Effector memory CD8-positive, alpha-beta T cell (primary cell): Measurements from ENCODE around the gene MYCN.

Experiments used
- ATAC-seq: fragments of 150-1000 bp; cut with Tn5 transposase; replicated peaks from 2 replicates; pipeline ENCODE4 v1.10.0; 2021; ENCODE audit warnings: mild to moderate bottlenecking, moderate library complexity
- DNase-seq, 3 experiments: peaks; one replicate each; pipeline ENCODE4 v3.0.0; 2021
- H3K27ac Mint-ChIP-seq, 2 donors: one replicate each; pipeline ENCODE4 v1.8.0; 2022; ENCODE audit warnings: mild to moderate bottlenecking in 2 of 2, mixed read lengths in 2 of 2, moderate library complexity in 2 of 2
- H3K27me3 Mint-ChIP-seq, 2 donors: one replicate each; pipeline ENCODE4 v1.8.0; 2022; ENCODE audit warnings: mixed read lengths in 2 of 2
- H3K36me3 Mint-ChIP-seq: one replicate; pipeline ENCODE4 v1.8.0; 2022; ENCODE audit warnings: mild to moderate bottlenecking, moderate library complexity, mixed read lengths; ENCODE audit not compliant: insufficient read depth
- H3K4me1 Mint-ChIP-seq, 2 donors: one replicate each; pipeline ENCODE4 v1.8.0; 2022; ENCODE audit warnings: low read depth in 2 of 2, mixed read lengths in 2 of 2
- H3K4me3 Mint-ChIP-seq, 2 donors: one replicate each; pipeline ENCODE4 v1.8.0; 2022; ENCODE audit warnings: mild to moderate bottlenecking in 2 of 2, mixed read lengths in 2 of 2, moderate library complexity in 2 of 2
- H3K9me3 Mint-ChIP-seq, 2 donors: one replicate each; pipeline ENCODE4 v1.8.0; 2022; ENCODE audit warnings: mixed read lengths in 2 of 2

The MYCN gene

DNA sequence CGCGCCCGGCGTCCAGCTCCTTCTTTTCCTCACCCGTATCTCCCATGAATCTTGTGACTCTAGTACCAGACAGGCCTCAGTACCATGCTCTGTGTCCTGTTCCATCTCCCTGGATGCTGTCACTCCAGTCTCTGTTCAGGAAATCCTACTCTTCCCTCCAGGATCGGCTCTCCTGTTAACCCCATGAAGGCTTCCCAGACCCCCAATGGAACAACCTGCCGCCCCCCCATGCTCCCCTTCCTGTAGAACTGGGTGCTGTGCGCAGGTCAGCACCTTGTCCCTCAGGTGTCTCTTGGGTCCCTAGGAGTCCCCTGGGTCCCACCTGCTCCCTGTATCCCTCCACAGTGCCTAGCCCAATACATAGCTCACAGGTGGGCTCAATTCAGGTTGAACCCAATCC lies 41.3 kb downstream of the MYCN start:
- no peak for ATAC-seq
- Mint-ChIP-seq H3K9me3 (peaks cover 0 to 2% of the 10 kb centered on the region in 2 donors), H3K27ac (no peak overlapping the region), H3K4me3 (no peak overlapping the region), H3K36me3 (no peaks in the 10 kb centered on the region), H3K4me1 (no peaks in the 10 kb centered on the region), H3K27me3 (no peaks in the 10 kb centered on the region)
- DNase-seq: no peak

DNA sequence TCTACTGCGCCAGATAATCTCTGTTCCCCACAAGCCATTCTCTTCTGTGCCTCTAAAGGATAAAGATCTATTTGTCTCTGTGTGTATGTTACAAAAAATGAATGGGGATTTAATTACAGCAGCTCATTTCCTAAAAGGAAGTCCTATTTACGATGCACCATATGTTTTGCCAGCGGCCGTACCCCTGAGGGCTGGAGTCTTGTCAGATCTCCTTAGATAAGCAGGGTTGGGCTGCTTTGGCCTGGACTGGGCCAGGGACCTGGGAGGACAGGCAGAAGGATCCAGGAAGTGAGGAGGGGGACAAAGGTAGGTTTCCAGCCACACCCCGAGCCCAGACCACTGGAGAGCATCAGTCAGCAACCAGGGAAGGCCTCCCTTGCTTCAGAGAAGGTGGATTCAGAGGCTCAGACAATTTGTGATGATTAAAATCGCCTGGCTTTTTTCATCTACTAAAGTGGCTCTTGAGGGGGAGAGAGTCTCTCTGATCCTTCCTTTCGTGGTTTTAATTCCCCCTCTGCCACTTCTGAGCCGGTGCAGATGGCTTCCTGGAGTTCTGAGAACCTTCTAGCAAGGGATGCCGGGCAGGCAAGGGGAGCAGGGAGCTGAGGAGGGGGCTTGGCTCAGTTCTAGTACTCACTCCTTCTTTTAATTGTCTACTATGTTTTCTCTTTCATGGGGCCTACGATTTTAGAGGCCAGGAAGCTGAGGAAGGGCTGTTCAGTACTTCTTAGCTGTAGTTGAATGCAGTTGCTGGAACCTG lies 42.1 kb downstream of the MYCN start:
- H3K27ac Mint-ChIP-seq: no peak overlapping the region
- H3K27me3 Mint-ChIP-seq: no peaks in the 10 kb centered on the region
- no peaks in the 10 kb centered on the region for H3K4me1 Mint-ChIP-seq
- H3K36me3 Mint-ChIP-seq: no peaks in the 10 kb centered on the region
- no peak for ATAC-seq
- no peak overlapping the region for H3K4me3 Mint-ChIP-seq
- DNase-seq: no peak
- H3K9me3 Mint-ChIP-seq: peaks cover 0 to 2% of the 10 kb centered on the region in 2 donors

DNA sequence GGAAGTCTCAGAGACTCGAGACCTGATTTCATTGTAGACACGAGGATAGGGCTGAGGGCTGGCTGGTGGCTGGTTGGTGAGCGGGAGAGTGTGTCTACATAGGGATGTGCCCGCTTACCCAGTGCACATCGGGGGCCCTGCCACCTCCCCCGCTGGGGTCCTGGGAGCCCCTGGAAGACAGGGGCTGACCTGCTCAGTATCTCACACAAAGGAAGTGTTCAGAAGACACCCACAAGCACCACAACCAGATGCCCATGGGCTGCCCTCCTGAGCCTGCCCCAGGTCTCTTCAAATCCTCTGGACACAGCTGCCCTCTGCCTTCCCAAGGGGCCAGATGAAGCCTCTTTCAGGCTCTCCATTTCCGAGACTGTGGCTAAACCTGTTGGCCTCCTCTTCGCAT lies 43.1 kb downstream of the MYCN start:
- H3K36me3 Mint-ChIP-seq: no peaks in the 10 kb centered on the region
- no peak for ATAC-seq
- DNase-seq: no peak
- H3K4me1 Mint-ChIP-seq: no peaks in the 10 kb centered on the region
- no peak overlapping the region for H3K4me3 Mint-ChIP-seq
- peaks cover 0 to 2% of the 10 kb centered on the region in 2 donors for H3K9me3 Mint-ChIP-seq
- no peak overlapping the region for H3K27ac Mint-ChIP-seq
- H3K27me3 Mint-ChIP-seq: no peaks in the 10 kb centered on the region

DNA sequence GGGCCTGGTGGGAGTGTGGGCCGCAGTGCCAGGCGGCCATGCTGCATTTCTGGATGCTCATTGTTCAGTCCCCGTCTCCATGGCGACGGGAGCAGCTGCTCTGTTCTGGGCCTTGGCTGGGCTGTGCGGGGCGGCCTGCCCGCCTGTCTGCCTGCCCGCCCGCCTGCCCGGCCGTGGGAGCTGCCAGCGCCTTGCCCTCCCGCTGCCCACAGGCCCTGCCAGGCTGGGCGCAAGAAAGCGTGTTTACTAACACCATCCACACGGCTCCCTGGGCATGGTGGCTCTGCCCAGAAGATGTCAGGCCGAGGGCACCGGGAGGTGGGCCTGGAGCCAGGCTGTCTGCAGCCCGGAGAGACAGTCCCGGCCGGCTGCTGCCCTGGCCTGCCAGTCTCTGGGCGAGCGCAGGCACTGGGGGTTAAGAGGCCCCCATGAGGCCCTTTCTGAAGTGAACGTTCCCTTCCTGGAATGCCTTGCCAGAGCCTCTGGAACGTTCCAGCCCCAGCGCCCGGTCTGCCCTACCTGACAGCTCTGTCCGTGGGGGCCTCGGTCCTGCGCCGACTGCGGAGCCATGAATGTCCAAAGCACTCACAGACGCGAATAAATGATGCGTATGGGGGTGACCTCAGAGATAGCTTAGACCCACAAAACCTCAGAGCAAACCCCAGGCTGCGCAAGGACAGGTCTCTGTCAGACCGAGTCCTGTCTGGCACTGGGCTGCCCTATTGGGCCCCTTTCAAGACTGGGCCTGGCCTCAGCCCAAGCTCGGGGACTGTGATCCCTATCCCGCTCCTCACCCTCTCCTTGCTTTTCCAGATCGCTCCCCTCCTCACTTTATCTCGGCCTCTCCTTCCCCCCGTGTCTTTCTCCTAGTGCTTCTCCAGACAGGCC lies 44.3 kb downstream of the MYCN start:
- Mint-ChIP-seq H3K9me3 (peaks cover 0 to 4% of the 10 kb centered on the region in 2 donors), H3K4me1 (no peaks in the 10 kb centered on the region), H3K27ac (no peak overlapping the region), H3K4me3 (no peak overlapping the region), H3K27me3 (no peaks in the 10 kb centered on the region), H3K36me3 (no peaks in the 10 kb centered on the region)
- DNase-seq: no peak
- no peak for ATAC-seq

DNA sequence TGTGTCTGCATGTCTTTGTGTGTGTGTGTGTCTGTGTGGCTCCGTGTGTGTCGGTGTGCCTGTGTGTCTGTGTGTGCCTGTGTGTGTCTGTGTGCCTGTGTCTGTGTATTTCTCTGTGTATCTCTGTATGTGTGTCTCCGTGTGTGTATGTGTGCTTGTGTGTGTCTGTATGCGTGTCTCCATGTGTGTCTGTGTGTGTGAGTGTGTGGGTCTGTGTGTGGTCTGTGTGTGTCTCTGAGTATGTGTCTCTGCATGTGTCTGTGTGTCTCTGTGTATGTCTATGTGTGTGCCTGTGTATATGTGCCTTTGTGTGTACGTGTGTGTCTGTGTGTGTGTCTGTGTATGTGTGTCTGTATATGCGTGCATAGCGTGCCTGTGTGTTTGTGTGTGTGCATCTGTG lies 45.2 kb downstream of the MYCN start:
- H3K9me3 Mint-ChIP-seq: peaks cover 0 to 2% of the 10 kb centered on the region in 2 donors

DNA sequence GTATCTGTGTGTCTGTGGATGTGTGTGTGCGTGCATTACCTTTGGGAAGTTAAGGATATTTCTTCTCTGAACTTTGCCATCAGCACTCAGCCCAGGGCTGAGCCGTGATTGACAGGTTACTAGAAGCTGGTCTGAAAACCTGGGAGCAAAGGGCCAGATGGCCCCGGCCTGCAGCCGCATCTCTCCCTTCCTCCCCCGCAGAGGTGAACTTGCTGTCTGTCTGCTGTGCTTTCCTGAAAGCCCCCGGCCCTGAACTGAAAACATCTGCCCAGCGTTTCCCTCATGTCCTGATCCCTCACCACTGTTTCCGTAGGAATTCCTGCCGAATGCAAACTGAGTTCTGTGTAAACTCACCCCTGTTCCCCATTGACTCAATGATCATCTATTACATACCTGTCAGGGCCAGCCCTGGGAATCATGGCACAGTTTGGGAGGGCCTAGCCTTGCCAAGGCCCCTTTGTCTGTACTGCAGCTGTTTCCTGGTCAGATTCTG lies 45.8 kb downstream of the MYCN start:
- H3K4me1 Mint-ChIP-seq: no peaks in the 10 kb centered on the region
- H3K9me3 Mint-ChIP-seq: peaks cover 0 to 2% of the 10 kb centered on the region in 2 donors
- no peak overlapping the region for H3K4me3 Mint-ChIP-seq
- no peak for DNase-seq
- no peak for ATAC-seq
- no peak overlapping the region for H3K27ac Mint-ChIP-seq
- H3K27me3 Mint-ChIP-seq: no peaks in the 10 kb centered on the region
- no peaks in the 10 kb centered on the region for H3K36me3 Mint-ChIP-seq

More for the DNA sequence above, 45.2 kb downstream of the MYCN start:
- Mint-ChIP-seq H3K36me3 (no peaks in the 10 kb centered on the region), H3K4me3 (no peak overlapping the region), H3K27ac (no peak overlapping the region), H3K4me1 (no peaks in the 10 kb centered on the region), H3K27me3 (no peaks in the 10 kb centered on the region)
- DNase-seq (no peak), ATAC-seq (no peak)

DNA sequence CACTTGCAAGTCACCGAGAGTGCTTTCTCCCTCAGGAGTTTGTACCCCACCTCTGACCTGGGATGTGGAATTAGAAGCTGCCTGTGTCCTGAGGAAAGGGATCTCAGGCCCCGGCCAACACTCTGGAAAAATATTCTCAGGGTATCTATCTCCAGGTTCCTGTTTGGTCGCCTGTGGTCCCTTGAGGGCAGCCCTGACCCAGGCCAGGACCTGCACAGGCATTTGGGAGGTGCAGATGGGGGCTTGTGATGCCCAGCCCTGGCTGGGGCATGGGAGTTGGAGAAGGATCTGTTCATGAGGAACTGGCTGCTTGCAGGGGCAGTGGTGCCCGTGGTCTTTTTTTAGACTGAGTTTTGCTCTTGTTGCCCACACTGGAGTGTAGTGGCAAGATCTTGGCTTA lies 46.3 kb downstream of the MYCN start:
- peaks cover 0 to 2% of the 10 kb centered on the region in 2 donors for H3K9me3 Mint-ChIP-seq
- H3K4me3 Mint-ChIP-seq: no peak overlapping the region
- no peaks in the 10 kb centered on the region for H3K36me3 Mint-ChIP-seq
- no peak for ATAC-seq
- no peaks in the 10 kb centered on the region for H3K27me3 Mint-ChIP-seq
- H3K4me1 Mint-ChIP-seq: no peaks in the 10 kb centered on the region
- no peak for DNase-seq
- no peak overlapping the region for H3K27ac Mint-ChIP-seq

DNA sequence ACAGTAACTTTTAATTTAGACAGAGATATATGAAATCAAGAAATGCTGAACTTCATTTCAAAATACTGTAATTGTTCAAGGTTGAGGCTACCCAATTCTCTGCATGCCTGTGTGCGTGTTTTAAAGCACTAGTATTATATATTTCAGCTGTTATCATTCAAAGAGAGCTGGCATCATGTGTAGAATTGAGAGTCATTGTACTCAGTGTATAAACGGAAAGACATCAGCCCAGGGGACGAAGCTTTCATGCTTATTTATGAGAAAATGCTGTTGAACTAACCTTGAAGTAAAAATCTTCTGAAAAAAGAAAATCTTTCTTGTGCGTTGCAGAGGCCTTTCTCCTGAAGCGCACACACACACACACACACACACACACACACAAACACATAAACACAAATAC lies 48.4 kb downstream of the MYCN start:
- no peak overlapping the region for H3K27ac Mint-ChIP-seq
- no peaks in the 10 kb centered on the region for H3K36me3 Mint-ChIP-seq
- ATAC-seq (no peak), DNase-seq (no peak)
- no peaks in the 10 kb centered on the region for H3K27me3 Mint-ChIP-seq
- H3K9me3 Mint-ChIP-seq: peaks cover 0 to 2% of the 10 kb centered on the region in 2 donors
- no peak overlapping the region for H3K4me3 Mint-ChIP-seq
- H3K4me1 Mint-ChIP-seq: no peaks in the 10 kb centered on the region

DNA sequence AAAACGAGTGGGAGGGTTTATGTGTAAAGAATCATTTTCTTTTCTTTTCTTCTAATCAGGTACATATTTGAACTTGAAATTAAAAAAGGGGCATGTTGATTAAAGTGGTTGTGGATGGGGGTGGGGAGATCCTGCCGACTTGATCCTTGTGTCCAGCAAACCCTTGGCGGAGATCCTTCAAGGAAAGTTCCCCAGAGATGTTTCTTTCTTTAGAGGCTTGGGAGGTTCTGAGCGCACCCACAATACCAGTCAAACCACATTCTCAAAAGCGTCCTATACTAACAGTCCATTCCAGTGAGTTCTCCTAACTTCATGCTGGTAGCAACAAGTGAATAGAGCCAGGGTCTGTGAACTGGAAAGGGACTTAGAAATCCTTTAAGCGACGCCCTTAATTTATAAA lies 49.2 kb downstream of the MYCN start:
- Mint-ChIP-seq H3K4me3 (no peak overlapping the region), H3K36me3 (no peaks in the 10 kb centered on the region), H3K9me3 (peaks cover 0 to 3% of the 10 kb centered on the region in 2 donors), H3K27me3 (no peaks in the 10 kb centered on the region), H3K4me1 (no peaks in the 10 kb centered on the region), H3K27ac (no peak overlapping the region)
- DNase-seq (no peak), ATAC-seq (no peak)

DNA sequence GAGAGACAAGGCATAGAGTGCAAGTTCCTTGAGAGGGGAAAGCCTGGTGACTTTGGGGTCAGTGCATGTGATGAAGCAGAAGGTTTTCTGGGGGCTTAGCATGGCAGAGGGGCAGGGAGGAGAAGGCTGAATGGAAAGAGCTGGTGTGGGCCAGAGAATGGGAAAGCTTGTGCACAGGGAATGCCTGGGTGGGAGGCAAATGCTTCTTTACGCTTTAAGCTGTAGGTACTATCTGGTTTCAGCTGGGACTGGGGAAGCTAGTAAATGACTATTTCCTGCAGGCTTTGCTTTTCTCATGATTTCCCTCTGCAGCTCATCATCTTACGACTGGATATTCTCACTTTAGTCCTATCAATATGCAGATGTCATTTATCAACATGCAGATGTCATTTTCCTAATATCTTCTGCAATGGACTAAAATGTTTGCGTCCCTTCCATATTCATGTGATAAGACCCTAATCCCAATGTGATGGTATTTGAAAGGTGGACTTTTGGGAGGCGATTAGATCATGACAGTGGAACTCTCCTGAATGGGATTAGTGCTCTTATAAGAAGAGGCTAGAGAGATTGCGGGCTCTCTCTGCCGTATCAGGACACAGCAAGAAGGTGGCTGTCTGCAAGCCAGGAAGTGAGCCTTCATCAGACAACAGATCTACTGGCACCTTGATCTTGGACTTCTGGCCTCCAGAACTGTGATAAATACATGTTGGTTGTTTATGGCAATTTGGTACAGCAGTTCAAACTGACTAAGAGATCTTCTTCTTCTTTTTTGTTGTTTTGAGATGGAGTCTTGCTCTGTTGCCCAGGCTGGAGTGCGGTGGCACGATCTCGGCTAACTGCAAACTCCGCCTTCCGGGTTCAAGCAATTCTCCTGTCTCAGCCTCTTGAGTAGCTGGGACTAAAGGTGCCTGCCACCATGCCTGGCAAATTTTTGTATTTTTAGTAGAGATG lies 50.1 kb downstream of the MYCN start:
- Mint-ChIP-seq H3K36me3 (no peaks in the 10 kb centered on the region), H3K4me1 (no peaks in the 10 kb centered on the region), H3K27me3 (no peaks in the 10 kb centered on the region), H3K4me3 (no peak overlapping the region), H3K9me3 (peaks cover 0 to 6% of the 10 kb centered on the region in 2 donors), H3K27ac (no peak overlapping the region)
- DNase-seq (no peak), ATAC-seq (no peak)

DNA sequence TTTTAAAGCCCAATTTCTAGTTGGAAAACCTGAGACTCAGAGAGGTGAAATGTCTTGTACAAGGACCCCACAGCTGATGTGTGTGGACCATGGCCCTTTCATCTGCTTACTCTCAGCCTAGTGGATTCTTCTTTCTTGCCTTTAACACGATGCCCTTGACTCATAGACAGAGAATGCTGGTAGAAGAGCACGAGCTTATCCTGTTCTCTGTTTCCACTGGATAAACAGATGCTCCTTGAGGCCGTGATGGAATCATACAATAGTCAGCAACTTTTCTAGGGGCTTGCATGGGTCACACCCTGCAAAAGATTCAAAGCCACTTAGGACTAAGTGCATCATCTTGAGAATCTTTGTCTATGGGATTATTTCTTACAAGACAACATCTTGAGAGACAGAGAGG lies 50.9 kb downstream of the MYCN start:
- Mint-ChIP-seq H3K27me3 (no peaks in the 10 kb centered on the region), H3K9me3 (peaks cover 0 to 6% of the 10 kb centered on the region in 2 donors), H3K27ac (no peak overlapping the region), H3K36me3 (no peaks in the 10 kb centered on the region), H3K4me3 (no peak overlapping the region), H3K4me1 (no peaks in the 10 kb centered on the region)
- DNase-seq (no peak), ATAC-seq (no peak)

DNA sequence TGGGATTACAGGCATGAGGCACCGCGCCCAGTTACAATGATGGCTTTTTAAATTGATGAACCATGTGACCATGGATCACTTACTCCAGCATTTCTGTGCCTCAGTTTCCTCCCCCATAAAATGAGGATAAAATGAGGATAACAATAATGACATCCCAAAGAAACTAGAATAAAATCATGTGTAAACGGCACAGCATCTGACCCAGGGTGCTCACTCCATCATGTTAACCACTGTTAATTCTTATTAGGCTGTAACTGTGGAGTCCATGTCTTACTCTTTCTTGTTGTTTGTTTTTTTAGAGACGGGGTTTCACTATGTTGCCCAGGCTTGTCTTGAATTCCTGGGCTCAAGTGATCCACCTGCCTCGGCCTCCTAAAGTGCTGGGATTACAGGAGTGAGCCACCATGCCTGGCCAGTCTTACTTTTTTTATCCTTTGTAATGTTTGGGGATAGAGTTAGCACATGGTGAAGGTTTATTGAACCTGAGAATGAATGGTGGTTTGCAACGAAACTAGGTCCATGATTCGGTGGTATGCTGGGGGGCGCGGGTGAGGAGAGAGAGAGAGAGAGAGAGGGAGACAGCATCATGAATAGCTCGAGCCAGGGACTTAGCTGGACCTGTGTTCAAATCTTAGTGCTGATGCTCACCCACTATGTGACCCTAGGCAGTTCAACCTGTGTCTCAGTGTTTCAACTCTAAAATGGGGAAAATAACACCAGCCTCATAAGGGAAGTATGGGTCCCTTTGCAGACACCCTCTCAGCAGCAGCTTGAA lies 52.3 kb downstream of the MYCN start:
- H3K4me1 Mint-ChIP-seq: no peaks in the 10 kb centered on the region
- no peak for ATAC-seq
- H3K4me3 Mint-ChIP-seq: no peak overlapping the region
- no peaks in the 10 kb centered on the region for H3K27me3 Mint-ChIP-seq
- no peak for DNase-seq
- no peak overlapping the region for H3K27ac Mint-ChIP-seq
- H3K36me3 Mint-ChIP-seq: no peaks in the 10 kb centered on the region
- H3K9me3 Mint-ChIP-seq: peaks cover 0 to 6% of the 10 kb centered on the region in 2 donors
